DOHH2 (cell line): Measurements from ENCODE around the gene CTNNA2.

Experiments used
- CTCF ChIP-seq: fragments of 200-600 bp; sonication (generic); IDR thresholded peaks from one replicate; pipeline ENCODE4 v1.5.1; 2014; ENCODE audit warnings: antibody characterized with exemption, mild to moderate bottlenecking, low read depth, low read length; ENCODE audit not compliant: poor library complexity, severe bottlenecking
- EZH2phosphoT487 ChIP-seq: fragments of 200-600 bp; sonication (generic); IDR thresholded peaks from 2 replicates; pipeline ENCODE4 v1.6.1; 2017; ENCODE audit warnings: borderline replicate concordance, mild to moderate bottlenecking, antibody characterized with exemption, low read length, moderate library complexity, mixed read lengths

DNA sequence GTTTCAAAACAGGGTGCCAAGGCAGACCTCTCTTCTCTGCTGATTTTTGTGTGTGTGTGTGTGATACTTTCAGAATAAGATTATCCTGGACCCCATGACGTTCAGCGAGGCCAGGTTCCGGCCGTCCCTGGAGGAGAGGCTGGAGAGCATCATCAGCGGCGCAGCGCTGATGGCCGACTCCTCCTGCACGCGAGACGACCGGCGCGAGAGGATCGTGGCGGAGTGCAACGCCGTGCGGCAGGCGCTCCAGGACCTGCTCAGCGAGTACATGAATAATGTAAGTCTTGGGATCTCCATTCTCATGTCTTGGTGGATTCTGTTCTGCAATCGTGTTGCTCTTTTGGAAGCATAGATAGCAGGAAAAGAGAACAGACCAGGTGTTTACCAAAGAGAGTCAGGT is 396.7 kb downstream of the CTNNA2 start:
- TF ChIP-seq CTCF (no peak), EZH2phosphoT487 (no peak)
